ENCODE measurements around the gene CRIP2.

DNA sequence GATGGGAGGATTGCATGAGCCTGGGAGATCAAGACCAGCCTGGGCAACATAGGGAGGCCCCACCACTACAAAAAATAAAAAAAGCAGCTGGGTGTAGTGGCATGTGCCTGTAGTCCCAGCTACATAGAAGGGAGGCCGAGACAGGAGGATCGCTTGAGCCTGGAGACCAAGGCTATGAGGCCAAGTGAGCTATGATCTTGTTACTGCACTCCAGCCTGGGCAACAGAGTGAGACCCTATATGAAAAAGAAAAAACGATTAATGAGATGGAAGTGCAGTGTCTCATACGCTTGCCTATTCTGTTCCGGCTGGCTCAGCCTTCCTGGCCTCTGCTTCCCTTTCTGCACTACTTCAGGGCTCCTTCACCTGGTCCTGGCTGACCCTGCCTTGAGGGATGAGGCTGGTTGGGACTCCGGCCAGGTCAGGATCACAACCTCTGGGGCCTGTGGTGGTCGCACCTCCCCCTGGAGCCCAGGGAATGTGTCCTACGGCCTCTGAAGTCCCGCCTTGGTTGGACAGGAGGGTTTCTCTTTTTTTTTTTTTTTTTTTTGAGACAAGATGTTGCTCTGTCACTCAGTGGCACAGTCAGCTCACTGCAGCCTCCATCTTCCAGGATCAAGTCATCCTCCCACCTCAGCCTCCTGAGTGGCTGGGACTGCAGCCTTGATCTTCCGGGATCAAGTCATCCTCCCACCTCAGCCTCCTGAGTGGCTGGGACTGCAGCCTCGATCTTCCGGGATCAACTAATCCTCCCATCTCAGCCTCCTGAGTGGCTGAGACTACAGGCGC is 27.1 kb downstream of the CRIP2 start:
- no peak for TF ChIP-seq EZH2phosphoT487 (IDR thresholded peaks at IDR 0.05; ENCODE audit: unreplicated experiment)
- TF ChIP-seq, protein P1, sequence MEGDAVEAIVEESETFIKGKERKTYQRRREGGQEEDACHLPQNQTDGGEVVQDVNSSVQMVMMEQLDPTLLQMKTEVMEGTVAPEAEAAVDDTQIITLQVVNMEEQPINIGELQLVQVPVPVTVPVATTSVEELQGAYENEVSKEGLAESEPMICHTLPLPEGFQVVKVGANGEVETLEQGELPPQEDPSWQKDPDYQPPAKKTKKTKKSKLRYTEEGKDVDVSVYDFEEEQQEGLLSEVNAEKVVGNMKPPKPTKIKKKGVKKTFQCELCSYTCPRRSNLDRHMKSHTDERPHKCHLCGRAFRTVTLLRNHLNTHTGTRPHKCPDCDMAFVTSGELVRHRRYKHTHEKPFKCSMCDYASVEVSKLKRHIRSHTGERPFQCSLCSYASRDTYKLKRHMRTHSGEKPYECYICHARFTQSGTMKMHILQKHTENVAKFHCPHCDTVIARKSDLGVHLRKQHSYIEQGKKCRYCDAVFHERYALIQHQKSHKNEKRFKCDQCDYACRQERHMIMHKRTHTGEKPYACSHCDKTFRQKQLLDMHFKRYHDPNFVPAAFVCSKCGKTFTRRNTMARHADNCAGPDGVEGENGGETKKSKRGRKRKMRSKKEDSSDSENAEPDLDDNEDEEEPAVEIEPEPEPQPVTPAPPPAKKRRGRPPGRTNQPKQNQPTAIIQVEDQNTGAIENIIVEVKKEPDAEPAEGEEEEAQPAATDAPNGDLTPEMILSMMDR (conservative IDR thresholded peaks at IDR 0.05; ENCODE audit: low read depth in 2 of 2): no peak
- TF ChIP-seq EZH2 (IDR thresholded peaks at IDR 0.05; ENCODE audit: low read depth, unreplicated experiment): no peak
- no peak for TF ChIP-seq JUNB (IDR thresholded peaks at IDR 0.05; ENCODE audit: unreplicated experiment)
- TF ChIP-seq REST (IDR thresholded peaks at IDR 0.05; ENCODE audit: unreplicated experiment): no peak
- no peak for TF ChIP-seq NANOG (IDR thresholded peaks at IDR 0.05; ENCODE audit: borderline replicate concordance)
- TF ChIP-seq ZNF331 (CRISPR knock-in tag; IDR thresholded peaks at IDR 0.05; ENCODE audit: low read depth): no peak
- TF ChIP-seq POLR2AphosphoS5 (IDR thresholded peaks at IDR 0.05; ENCODE audit: low read depth): no peak

Data from GM23338 (cell line).